ENCODE data around the gene HEATR5A. TPM values are rescaled to one million over a fixed set of nuclear protein-coding genes. Genes with fewer than 3 reads are reported as not detected.

HEATR5A gene
- total and polyA plus RNA-seq, 2 of the 13 experiments (the other 11 are each of a cell fraction or from before 2014, with no cell fraction given): 36.4 to 105 TPM

DNA sequence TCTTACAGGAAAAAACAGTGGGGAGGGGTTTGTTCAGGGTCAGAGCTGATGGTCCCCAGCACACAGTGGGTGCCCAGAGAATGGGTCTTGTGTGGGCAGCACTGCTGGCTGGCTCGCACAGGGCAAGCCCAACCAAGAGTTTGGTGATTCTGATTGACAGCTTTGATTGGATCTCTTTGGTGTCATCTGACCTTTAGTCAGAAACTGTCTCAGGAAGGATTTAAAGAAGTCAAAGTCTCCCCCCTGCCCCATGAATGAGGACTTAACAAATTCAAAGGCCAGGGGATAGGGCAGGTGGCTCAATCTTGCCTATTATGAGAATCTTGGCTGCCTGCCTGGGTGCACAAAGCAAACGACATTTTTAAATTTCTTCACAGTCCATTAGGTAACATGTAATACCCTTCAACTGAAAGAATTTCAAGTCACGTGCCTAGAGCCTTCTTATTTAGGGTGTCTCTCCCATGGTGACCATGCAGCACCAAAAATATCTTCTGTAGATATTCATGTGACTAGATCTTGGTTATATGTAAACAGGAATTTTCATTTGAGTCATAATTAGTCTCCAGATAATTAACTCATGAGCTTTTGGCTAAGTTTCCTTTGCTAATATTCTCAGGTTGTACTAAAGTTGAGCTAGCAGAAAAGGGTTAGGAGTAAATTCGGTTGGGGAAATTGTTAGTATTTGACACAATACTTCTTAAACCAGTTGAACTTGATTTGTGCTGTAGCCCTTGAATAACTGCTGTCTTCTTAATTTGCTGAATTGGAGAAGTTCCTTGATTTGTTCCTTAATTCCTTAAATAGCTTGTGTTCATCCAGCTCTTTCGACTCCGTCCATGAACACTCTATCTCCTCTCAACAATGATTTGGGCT, 158.3 kb downstream of the HEATR5A start (continued):
- TF ChIP-seq AKAP8 (CRISPR knock-in tag; IDR thresholded peaks at IDR 0.05): no peak
- TF ChIP-seq HDAC6 (IDR thresholded peaks at IDR 0.05; ENCODE audit: low read depth, low read length): no peak
- TF ChIP-seq TAF15 (IDR thresholded peaks at IDR 0.05; ENCODE audit: low read depth, low read length, poor library complexity, severe bottlenecking): no peak
- TF ChIP-seq ZNF777 (CRISPR knock-in tag; IDR thresholded peaks at IDR 0.05): no peak
- peak; percentile 93 for TF ChIP-seq HNRNPL (IDR thresholded peaks at IDR 0.05; ENCODE audit: low read depth, low read length)
- peak; percentile 78; the same call in 1 of the 2 replicates for TF ChIP-seq ZBTB21 (CRISPR knock-in tag; IDR thresholded peaks at IDR 0.05)
- no peak for TF ChIP-seq XBP1 (CRISPR knock-in tag; IDR thresholded peaks at IDR 0.05)
- TF ChIP-seq, protein P1, sequence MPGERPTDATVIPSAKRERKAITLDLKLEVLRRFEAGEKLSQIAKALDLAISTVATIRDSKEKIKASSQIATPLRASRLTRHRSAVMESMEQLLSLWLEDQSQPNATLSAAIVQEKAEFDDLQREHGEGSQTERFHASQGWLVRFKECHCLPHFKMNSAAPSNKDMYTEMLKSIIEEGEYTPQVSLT (CRISPR knock-in tag; IDR thresholded peaks at IDR 0.05; ENCODE audit: borderline replicate concordance, low read depth): no peak
- peak; percentile 88 for TF ChIP-seq ZNF629 (CRISPR knock-in tag; conservative IDR thresholded peaks at IDR 0.05)
- TF ChIP-seq FOXM1 (CRISPR knock-in tag; IDR thresholded peaks at IDR 0.05): no peak
- TF ChIP-seq CCAR2 (optimal IDR thresholded peaks at IDR 0.05; ENCODE audit: low read depth, low read length): no peak
- TF ChIP-seq ZNF644 (CRISPR knock-in tag; IDR thresholded peaks at IDR 0.05; ENCODE audit: low read depth): no peak; the same call in none of the 2 replicates
- peak; percentile 83 to 98; a peak in 3 of 4 replicates for TF ChIP-seq EP300 (IDR thresholded peaks at IDR 0.05; ENCODE audit: low read depth in 2 of 2, low read length in 2 of 2)
- TF ChIP-seq EP300 (CRISPR knock-in tag; IDR thresholded peaks at IDR 0.05; ENCODE audit: borderline replicate concordance): peak; percentile 94
- no peak for TF ChIP-seq SNRNP70 (IDR thresholded peaks at IDR 0.05; ENCODE audit: low read depth, low read length)
- 0 out of 2 replicates have a peak, but pooled peaks have one; percentile 6 for TF ChIP-seq ADNP (CRISPR knock-in tag; IDR thresholded peaks at IDR 0.05)
- no peak for TF ChIP-seq ZSCAN12 (CRISPR knock-in tag; IDR thresholded peaks at IDR 0.05)
- no peak for TF ChIP-seq ZNF83 (CRISPR knock-in tag; IDR thresholded peaks at IDR 0.05; ENCODE audit: borderline replicate concordance)
- TF ChIP-seq TCF7L2 (IDR thresholded peaks at IDR 0.05; ENCODE audit: low read depth, low read length): no peak
- TF ChIP-seq JUND (CRISPR knock-in tag; IDR thresholded peaks at IDR 0.05): no peak
- no peak for TF ChIP-seq ATAD3A (CRISPR knock-in tag; IDR thresholded peaks at IDR 0.05)
- no peak for TF ChIP-seq ZNF570 (CRISPR knock-in tag; IDR thresholded peaks at IDR 0.05; ENCODE audit: borderline replicate concordance)
- TF ChIP-seq ZNF850 (CRISPR knock-in tag; conservative IDR thresholded peaks at IDR 0.05): no peak
- TF ChIP-seq, protein P2, sequence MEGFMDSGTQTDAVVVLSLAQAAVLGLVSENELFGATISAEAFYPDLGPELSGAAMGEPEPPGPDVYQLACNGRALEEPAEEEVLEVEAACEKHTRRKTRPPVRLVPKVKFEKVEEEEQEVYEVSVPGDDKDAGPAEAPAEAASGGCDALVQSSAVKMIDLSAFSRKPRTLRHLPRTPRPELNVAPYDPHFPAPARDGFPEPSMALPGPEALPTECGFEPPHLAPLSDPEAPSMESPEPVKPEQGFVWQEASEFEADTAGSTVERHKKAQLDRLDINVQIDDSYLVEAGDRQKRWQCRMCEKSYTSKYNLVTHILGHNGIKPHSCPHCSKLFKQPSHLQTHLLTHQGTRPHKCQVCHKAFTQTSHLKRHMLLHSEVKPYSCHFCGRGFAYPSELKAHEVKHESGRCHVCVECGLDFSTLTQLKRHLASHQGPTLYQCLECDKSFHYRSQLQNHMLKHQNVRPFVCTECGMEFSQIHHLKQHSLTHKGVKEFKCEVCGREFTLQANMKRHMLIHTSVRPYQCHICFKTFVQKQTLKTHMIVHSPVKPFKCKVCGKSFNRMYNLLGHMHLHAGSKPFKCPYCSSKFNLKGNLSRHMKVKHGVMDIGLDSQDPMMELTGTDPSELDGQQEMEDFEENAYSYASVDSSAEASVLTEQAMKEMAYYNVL (CRISPR knock-in tag; IDR thresholded peaks at IDR 0.05; ENCODE audit: borderline replicate concordance): no peak
- no peak for TF ChIP-seq NR2F2 (IDR thresholded peaks at IDR 0.05; ENCODE audit: borderline replicate concordance, low read depth)
- TF ChIP-seq, protein P3, sequence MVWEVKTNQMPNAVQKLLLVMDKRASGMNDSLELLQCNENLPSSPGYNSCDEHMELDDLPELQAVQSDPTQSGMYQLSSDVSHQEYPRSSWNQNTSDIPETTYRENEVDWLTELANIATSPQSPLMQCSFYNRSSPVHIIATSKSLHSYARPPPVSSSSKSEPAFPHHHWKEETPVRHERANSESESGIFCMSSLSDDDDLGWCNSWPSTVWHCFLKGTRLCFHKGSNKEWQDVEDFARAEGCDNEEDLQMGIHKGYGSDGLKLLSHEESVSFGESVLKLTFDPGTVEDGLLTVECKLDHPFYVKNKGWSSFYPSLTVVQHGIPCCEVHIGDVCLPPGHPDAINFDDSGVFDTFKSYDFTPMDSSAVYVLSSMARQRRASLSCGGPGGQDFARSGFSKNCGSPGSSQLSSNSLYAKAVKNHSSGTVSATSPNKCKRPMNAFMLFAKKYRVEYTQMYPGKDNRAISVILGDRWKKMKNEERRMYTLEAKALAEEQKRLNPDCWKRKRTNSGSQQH (CRISPR knock-in tag; IDR thresholded peaks at IDR 0.05; ENCODE audit: low read depth): no peak
- TF ChIP-seq HHEX (CRISPR knock-in tag; IDR thresholded peaks at IDR 0.05): no peak
- 0 out of 2 replicates have a peak, but pooled peaks have one; percentile 73 for TF ChIP-seq GTF2F1 (IDR thresholded peaks at IDR 0.05; ENCODE audit: low read length)
- no peak; the same call in 1 of the 2 replicates for TF ChIP-seq GABPB1 (CRISPR knock-in tag; IDR thresholded peaks at IDR 0.05)
